HEK293T (cell line): Measurements from ENCODE around the gene HAO2.

Experiments used
- CTBP1 ChIP-seq: fragments of 450-650 bp; IDR thresholded peaks from 2 replicates; pipeline ENCODE4 v1.6.1; 2016; ENCODE audit warnings: borderline replicate concordance
- ELF4 ChIP-seq: fragments of 450-650 bp; IDR thresholded peaks from 2 replicates; pipeline ENCODE4 v1.6.1; 2017; ENCODE audit warnings: antibody characterized with exemption
- FOXM1 ChIP-seq: fragments of 450-650 bp; IDR thresholded peaks from 2 replicates; pipeline ENCODE4 v1.6.1; 2017; ENCODE audit warnings: mild to moderate bottlenecking, borderline replicate concordance
- HDGF ChIP-seq: fragments of 450-650 bp; IDR thresholded peaks from 2 replicates; pipeline ENCODE4 v1.6.1; 2017; ENCODE audit warnings: antibody characterized with exemption, borderline replicate concordance
- LEF1 ChIP-seq: fragments of 450-650 bp; IDR thresholded peaks from 2 replicates; pipeline ENCODE4 v1.6.1; 2017; ENCODE audit warnings: mild to moderate bottlenecking, borderline replicate concordance
- NFRKB ChIP-seq: fragments of 450-650 bp; IDR thresholded peaks from 2 replicates; pipeline ENCODE4 v1.6.1; 2016; ENCODE audit warnings: mild to moderate bottlenecking, moderate library complexity
- SP1 ChIP-seq: fragments of 450-650 bp; IDR thresholded peaks from 2 replicates; pipeline ENCODE4 v1.6.1; 2017
- ZNF384 ChIP-seq: fragments of 450-650 bp; IDR thresholded peaks from 2 replicates; pipeline ENCODE4 v1.6.1; 2016

GRCh38 chr1:119442756-119443155 is 74.2 kb downstream of the HAO2 start:
- TF ChIP-seq FOXM1 (no peak), LEF1 (no peak), ZNF384 (no peak), ELF4 (no peak), CTBP1 (no peak), HDGF (no peak), SP1 (no peak), NFRKB (no peak)
